IMR-90 (cell line): Measurements from ENCODE around the gene L3MBTL4. TPM values are rescaled to one million over a fixed set of nuclear protein-coding genes. Genes with fewer than 3 reads are reported as not detected.

Experiments used
- ATAC-seq: fragments of 200-7000 bp; cut with Tn5 transposase; 2 replicates; pipeline ENCODE4 v1.9.1; 2020; ENCODE audit warnings: low read depth, mild to moderate bottlenecking, moderate library complexity
- BruUV-seq: library from RNA; stranded (reverse); fragments of 400-500 nt; replicated peaks from 2 replicates; lab custom pipeline; 2021; lab: Mats Ljungman, UMichigan
- CTCF ChIA-PET: fragments of 300-600 bp; formaldehyde crosslinking; extraction: SDS; loops from one replicate; lab custom pipeline; 2021; ENCODE audit warnings: antibody characterized with exemption; lab: Yijun Ruan, JAX
- POLR2A ChIA-PET: fragments of 300-600 bp; sonication (Branson Sonifier 250); formaldehyde crosslinking; loops from one replicate; lab custom pipeline; 2022; ENCODE audit warnings: antibody characterized with exemption; ENCODE audit not compliant: unreplicated experiment; lab: Charles Lee
- DNase-seq: peaks from one replicate; pipeline ENCODE4 v3.0.0; 2013
- H2AFZ ChIP-seq: replicated peaks from 2 replicates; pipeline ENCODE3; 2013; ENCODE audit warnings: low read length, mild to moderate bottlenecking; ENCODE audit not compliant: poor library complexity
- H2AK5ac ChIP-seq: 2 replicates; pipeline ENCODE4 v1.6.1; 2013; ENCODE audit warnings: low read depth, low read length, inconsistent platforms
- H2AK9ac ChIP-seq: replicated peaks from 2 replicates; pipeline ENCODE3; 2013; ENCODE audit warnings: mild to moderate bottlenecking, low read depth, low read length, moderate library complexity; ENCODE audit not compliant: poor library complexity
- H2BK120ac ChIP-seq: 2 replicates; pipeline ENCODE4 v1.6.1; 2013; ENCODE audit warnings: low read depth, low read length, inconsistent platforms
- H2BK15ac ChIP-seq: 3 replicates; pipeline ENCODE4 v1.6.1; 2013; ENCODE audit warnings: low read depth, low read length, inconsistent platforms
- H2BK20ac ChIP-seq: 2 replicates; pipeline ENCODE4 v1.6.1; 2013; ENCODE audit warnings: low read depth, mild to moderate bottlenecking, inconsistent platforms, low read length, moderate library complexity
- H2BK5ac ChIP-seq: 2 replicates; pipeline ENCODE4 v1.6.1; 2013; ENCODE audit warnings: mild to moderate bottlenecking, low read depth, low read length, inconsistent platforms; ENCODE audit not compliant: poor library complexity, severe bottlenecking
- H3K14ac ChIP-seq: replicated peaks from 2 replicates; pipeline ENCODE4 v1.6.1; 2013; ENCODE audit warnings: low read depth, low read length, inconsistent platforms
- H3K18ac ChIP-seq: 2 replicates; pipeline ENCODE4 v1.6.1; 2013; ENCODE audit warnings: low read depth, low read length, control low read depth
- H3K23ac ChIP-seq: 2 replicates; pipeline ENCODE4 v1.6.1; 2013; ENCODE audit warnings: low read depth, low read length, inconsistent platforms
- H3K27ac ChIP-seq: 2 replicates; pipeline ENCODE4 v1.5.1; 2013; ENCODE audit warnings: mild to moderate bottlenecking, control low read depth, low read length; ENCODE audit not compliant: insufficient read depth
- H3K27me3 ChIP-seq: 2 replicates; pipeline ENCODE4 v1.6.1; 2013; ENCODE audit warnings: low read length; ENCODE audit not compliant: control insufficient read depth, insufficient read depth
- H3K36me3 ChIP-seq: 2 replicates; pipeline ENCODE4 v1.6.1; 2013; ENCODE audit warnings: low read length, mixed read lengths; ENCODE audit not compliant: control insufficient read depth, insufficient read depth
- H3K4ac ChIP-seq: 2 replicates; pipeline ENCODE4 v1.6.1; 2013; ENCODE audit warnings: low read depth, low read length, inconsistent platforms
- H3K4me1 ChIP-seq: 2 replicates; pipeline ENCODE4 v1.6.1; 2013; ENCODE audit warnings: low read length, mixed read lengths; ENCODE audit not compliant: control insufficient read depth, insufficient read depth
- H3K4me2 ChIP-seq: 2 replicates; pipeline ENCODE4 v1.6.1; 2013; ENCODE audit warnings: low read depth, mild to moderate bottlenecking, control low read depth, low read length, moderate library complexity
- H3K4me3 ChIP-seq: 2 replicates; pipeline ENCODE4 v1.5.1; 2013; ENCODE audit warnings: low read depth, mild to moderate bottlenecking, control low read depth, low read length, moderate library complexity; ENCODE audit not compliant: insufficient read depth
- H3K56ac ChIP-seq: 2 replicates; pipeline ENCODE4 v1.6.1; 2013; ENCODE audit warnings: low read length, inconsistent platforms; ENCODE audit not compliant: insufficient read depth; ENCODE audit errors: extremely low read depth
- H3K79me1 ChIP-seq, 2 experiments: 2 replicates each; pipeline ENCODE4 v1.6.1; 2013; ENCODE audit warnings: low read length in 2 of 2, inconsistent platforms in 1 of 2, low read depth in 1 of 2
- H3K9ac ChIP-seq: 2 replicates; pipeline ENCODE4 v1.6.1; 2013; ENCODE audit warnings: low read depth, low read length, control low read depth
- H3K9me1 ChIP-seq: 2 replicates; pipeline ENCODE4 v1.6.1; 2013; ENCODE audit warnings: low read length, inconsistent platforms; ENCODE audit not compliant: insufficient read depth
- H3K9me3 ChIP-seq: 2 replicates; pipeline ENCODE4 v1.6.1; 2013; ENCODE audit warnings: low read length; ENCODE audit not compliant: control insufficient read depth, insufficient read depth
- H4K20me1 ChIP-seq: 2 replicates; pipeline ENCODE4 v1.6.1; 2013; ENCODE audit warnings: low read length, inconsistent platforms; ENCODE audit not compliant: insufficient read depth
- H4K5ac ChIP-seq: 2 replicates; pipeline ENCODE4 v1.6.1; 2013; ENCODE audit warnings: mild to moderate bottlenecking, low read depth, low read length, control low read depth
- H4K8ac ChIP-seq, 2 experiments: 2 replicates each; pipeline ENCODE4 v1.6.1; 2013; ENCODE audit warnings: low read depth in 2 of 2, low read length in 2 of 2, control low read depth in 1 of 2, inconsistent platforms in 1 of 2
- H4K91ac ChIP-seq: 2 replicates; pipeline ENCODE4 v1.6.1; 2013; ENCODE audit warnings: low read depth, low read length, inconsistent platforms; ENCODE audit not compliant: insufficient read depth
- CHD1 ChIP-seq: IDR thresholded peaks from 2 replicates; pipeline ENCODE4 v1.6.1; 2012; ENCODE audit warnings: low read depth, low read length, improper control_type of control experiment
- MAFK ChIP-seq: IDR thresholded peaks from 2 replicates; pipeline ENCODE4 v1.6.1; 2012; ENCODE audit warnings: low read depth, low read length, improper control_type of control experiment
- WGBS, 2 experiments: methylation state at CpG; one replicate each; pipeline versions ENCODE4 v1.1.5 to v1.1.7; 2013; ENCODE audit warnings: missing lambda C conversion rate in 2 of 2; ENCODE audit not compliant: insufficient read length in 1 of 2; ENCODE audit errors: extremely low coverage in 2 of 2; 5-methylcytosine and 5-hydroxymethylcytosine counted together
- dilution Hi-C: fragments of 300-500 bp; cut with HindIII; formaldehyde crosslinking; loops from one replicate; pipeline ENCODE4 v1.14.3; 2018; ENCODE audit warnings: low sequenced_read_pairs; ENCODE audit not compliant: unreplicated experiment
- in situ Hi-C: fragments of 300-500 bp; cut with MboI; formaldehyde crosslinking; loops from 3 replicates; pipeline ENCODE4 v1.14.3; 2019; ENCODE audit warnings: low sequenced_read_pairs, inconsistent platforms, mixed read lengths
- intact Hi-C: fragments of 100-400 bp; cut with micrococcal nuclease; formaldehyde crosslinking; loops from 2 replicates; pipeline ENCODE4 v1.10.0; 2022
- polyA plus RNA-seq, 3 experiments: library from polyadenylated mRNA; depleted of rRNA; stranded (reverse); fragments of >200 nt; gene quantifications; 2 replicates each; pipeline ENCODE4 v1.2.3, GENCODE V29; 2012; ENCODE audit warnings: low replicate concordance in 1 of 3
- total RNA-seq: library from RNA; depleted of rRNA; stranded (reverse); fragments of >200 nt; gene quantifications from 2 replicates; pipeline ENCODE4 v1.2.3, GENCODE V29; 2012
- TF ChIP-seq, protein P1 (sequence below): fragments of 150-350 bp; IDR thresholded peaks from 2 replicates; pipeline ENCODE4 v1.6.1; 2016; ENCODE audit warnings: low read depth, mild to moderate bottlenecking, low read length, moderate library complexity, borderline replicate concordance

Gene L3MBTL4
- total and polyA plus RNA-seq, 2 of the 4 experiments (the other 2 are of a cell fraction), result under 0.01 to 0.02 TPM

DNA sequence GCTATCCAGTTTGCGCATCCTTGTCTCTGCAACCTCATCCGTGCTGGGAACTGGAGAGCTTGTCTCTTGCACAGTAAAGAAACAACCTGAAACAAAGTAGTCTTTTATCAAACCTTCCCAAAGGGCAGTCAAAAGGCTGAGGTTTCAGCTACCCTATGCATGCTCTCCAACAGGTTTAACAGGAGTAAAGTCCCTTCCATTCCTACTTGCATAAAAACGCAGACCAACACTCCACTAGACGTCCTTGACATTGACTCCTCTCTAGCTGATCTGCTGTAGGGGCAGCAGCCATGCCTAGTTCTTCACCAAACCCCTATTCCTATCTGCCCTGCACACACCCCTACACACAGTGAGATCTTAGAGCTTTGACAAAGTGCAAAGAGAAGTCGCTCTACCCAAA, 41.5 kb downstream of the L3MBTL4 start:
- no peaks in the 10 kb centered on the region for H4K20me1 ChIP-seq
- H3K56ac ChIP-seq, result no peak overlapping the region
- in situ Hi-C loops (no loop called here), intact Hi-C loops (no loop called here), dilution Hi-C loops (no loop called here)
- no peak overlapping the region for H2BK20ac ChIP-seq
- no peak overlapping the region for H2BK120ac ChIP-seq
- no peaks in the 10 kb centered on the region for H3K79me1 ChIP-seq
- H3K4me1 ChIP-seq, result no peaks in the 10 kb centered on the region
- WGBS, 2 experiments, result no CpG with 5 or more reads among the region's 5 CpGs
- no peaks in the 10 kb centered on the region for H3K27me3 ChIP-seq
- no peaks in the 10 kb centered on the region for H3K36me3 ChIP-seq
- H3K9me3 ChIP-seq, result no peaks in the 10 kb centered on the region
- H2AFZ ChIP-seq, result no peak overlapping the region
- H3K27ac ChIP-seq, result no peak overlapping the region
- no peak overlapping the region for H2AK9ac ChIP-seq
- H3K23ac ChIP-seq, result no peak overlapping the region
- BruUV-seq, result no TSS peak
- no peak for TF ChIP-seq MAFK
- TF ChIP-seq CHD1, result no peak
- TF ChIP-seq, protein P1, sequence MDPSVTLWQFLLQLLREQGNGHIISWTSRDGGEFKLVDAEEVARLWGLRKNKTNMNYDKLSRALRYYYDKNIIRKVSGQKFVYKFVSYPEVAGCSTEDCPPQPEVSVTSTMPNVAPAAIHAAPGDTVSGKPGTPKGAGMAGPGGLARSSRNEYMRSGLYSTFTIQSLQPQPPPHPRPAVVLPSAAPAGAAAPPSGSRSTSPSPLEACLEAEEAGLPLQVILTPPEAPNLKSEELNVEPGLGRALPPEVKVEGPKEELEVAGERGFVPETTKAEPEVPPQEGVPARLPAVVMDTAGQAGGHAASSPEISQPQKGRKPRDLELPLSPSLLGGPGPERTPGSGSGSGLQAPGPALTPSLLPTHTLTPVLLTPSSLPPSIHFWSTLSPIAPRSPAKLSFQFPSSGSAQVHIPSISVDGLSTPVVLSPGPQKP, result no peak
- no peak overlapping the region for H4K5ac ChIP-seq
- H3K4me2 ChIP-seq, result no peak overlapping the region
- H3K14ac ChIP-seq, result no peak overlapping the region
- DNase-seq (no peak), ATAC-seq (no peak)
- H3K9me1 ChIP-seq, result no peaks in the 10 kb centered on the region
- no peak overlapping the region for H2BK15ac ChIP-seq
- ChIA-PET POLR2A (no interaction called here), CTCF (no interaction called here)
- H3K4me3 ChIP-seq, result no peak overlapping the region
- no peak overlapping the region for H3K9ac ChIP-seq
- H3K4ac ChIP-seq, result no peak overlapping the region
- no peak overlapping the region for H2BK5ac ChIP-seq
- H3K18ac ChIP-seq, result no peak overlapping the region
- H2AK5ac ChIP-seq, result no peak overlapping the region
- H4K8ac ChIP-seq, result no peak overlapping the region
- no peak overlapping the region for H4K91ac ChIP-seq
